HL-60/S4 (cell line): Measurements from ENCODE around the gene BTBD1.

Experiments
- in situ Hi-C: fragments of 300-500 bp; cut with MboI; formaldehyde crosslinking; loops from 2 replicates; pipeline ENCODE4 v1.14.3; 2022; ENCODE audit warnings: low sequenced_read_pairs

Gene BTBD1

GRCh38 chr15:82999426-82999825 lies 67.6 kb downstream of the BTBD1 start:
- in situ Hi-C loops, result no loop called here

GRCh38 chr15:82995938-82996337 lies 71.1 kb downstream of the BTBD1 start:
- in situ Hi-C loops, result no loop called here

- in situ Hi-C loops, result no loop called here
Measured at GRCh38 chr15:82995076-82995475, 72.0 kb downstream of the BTBD1 start.

- in situ Hi-C loops, result no loop called here
Measured at GRCh38 chr15:82993144-82993543, 73.9 kb downstream of the BTBD1 start.

- in situ Hi-C loops, result no loop called here
Measured at GRCh38 chr15:82992436-82992998, 74.5 kb downstream of the BTBD1 start.

- in situ Hi-C loops, result no loop called here
Measured at GRCh38 chr15:82986442-82986780, 80.6 kb downstream of the BTBD1 start.

GRCh38 chr15:82985688-82986441 lies 81.2 kb downstream of the BTBD1 start, which contains the start of gene RAMAC:
Gene RAMAC (plus strand): TSS chr15:82986210. CDS start chr15:82989019, 2,809 bp downstream.
- in situ Hi-C loops, result no loop called here

GRCh38 chr15:82980981-82981380 lies 86.1 kb downstream of the BTBD1 start:
- in situ Hi-C loops, result no loop called here

GRCh38 chr15:82979726-82980125 lies 87.3 kb downstream of the BTBD1 start:
- in situ Hi-C loops, result no loop called here

- in situ Hi-C loops, result no loop called here
Measured at GRCh38 chr15:82978438-82978837, 88.6 kb downstream of the BTBD1 start.

GRCh38 chr15:82977076-82977475 lies 90.0 kb downstream of the BTBD1 start:
- in situ Hi-C loops, result no loop called here

GRCh38 chr15:82972990-82973389 lies 94.1 kb downstream of the BTBD1 start:
- in situ Hi-C loops, result no loop called here

GRCh38 chr15:82971218-82971984 lies 95.7 kb downstream of the BTBD1 start:
- in situ Hi-C loops, result no loop called here

- in situ Hi-C loops, result no loop called here
Measured at GRCh38 chr15:82970696-82971095, 96.4 kb downstream of the BTBD1 start.

- in situ Hi-C loops, result no loop called here
Measured at GRCh38 chr15:82970078-82970686, 96.9 kb downstream of the BTBD1 start.

GRCh38 chr15:82969353-82969752 lies 97.7 kb downstream of the BTBD1 start:
- in situ Hi-C loops, result no loop called here

- in situ Hi-C loops, result no loop called here
Measured at GRCh38 chr15:82968066-82968465, 99.0 kb downstream of the BTBD1 start.

- in situ Hi-C loops, result no loop called here
Measured at GRCh38 chr15:82966671-82967071, 100.4 kb downstream of the BTBD1 start.
